ENCODE results near the gene LTBP3.

The LTBP3 gene

DNA sequence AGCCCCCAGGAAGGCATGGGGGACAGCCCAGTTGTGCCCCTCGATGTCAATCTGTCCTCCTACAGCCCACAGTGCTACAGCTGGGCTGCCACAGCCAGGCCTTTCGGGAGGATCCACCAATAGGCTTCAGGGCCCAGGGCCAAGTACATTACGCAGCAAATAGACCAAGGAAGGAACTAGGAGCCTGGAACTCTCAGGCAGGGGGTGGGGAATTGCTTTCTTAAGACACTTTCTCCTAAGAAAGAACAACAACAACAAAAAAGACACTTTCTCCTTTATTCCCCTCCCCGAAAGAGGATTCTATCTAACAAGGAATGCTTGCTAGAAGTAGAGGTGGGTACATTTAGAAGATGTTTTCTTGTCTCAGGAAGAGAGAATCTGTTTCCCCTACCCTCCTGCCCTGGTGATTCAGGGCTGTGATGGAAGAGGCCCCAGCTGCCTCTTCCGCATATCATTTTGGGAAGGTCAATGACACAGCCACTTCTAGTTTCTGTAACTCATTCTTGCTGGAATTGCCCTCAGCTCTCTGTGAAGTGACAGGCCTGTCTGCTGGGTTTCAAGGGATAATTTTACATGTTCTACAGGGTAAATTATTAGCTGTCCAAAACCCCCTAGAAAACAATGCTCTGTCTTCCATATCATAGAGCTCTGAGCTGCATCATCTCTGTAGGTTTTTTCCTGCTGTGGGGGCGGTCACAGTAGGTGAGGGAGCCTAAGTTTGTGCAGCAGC, 65.4 kb downstream of the LTBP3 start:
- DNase-seq = no peak

- DNase-seq = no peak
These were observed 65.8 kb downstream of the LTBP3 start for GRCh38 chr11:65492387-65492636.

DNA sequence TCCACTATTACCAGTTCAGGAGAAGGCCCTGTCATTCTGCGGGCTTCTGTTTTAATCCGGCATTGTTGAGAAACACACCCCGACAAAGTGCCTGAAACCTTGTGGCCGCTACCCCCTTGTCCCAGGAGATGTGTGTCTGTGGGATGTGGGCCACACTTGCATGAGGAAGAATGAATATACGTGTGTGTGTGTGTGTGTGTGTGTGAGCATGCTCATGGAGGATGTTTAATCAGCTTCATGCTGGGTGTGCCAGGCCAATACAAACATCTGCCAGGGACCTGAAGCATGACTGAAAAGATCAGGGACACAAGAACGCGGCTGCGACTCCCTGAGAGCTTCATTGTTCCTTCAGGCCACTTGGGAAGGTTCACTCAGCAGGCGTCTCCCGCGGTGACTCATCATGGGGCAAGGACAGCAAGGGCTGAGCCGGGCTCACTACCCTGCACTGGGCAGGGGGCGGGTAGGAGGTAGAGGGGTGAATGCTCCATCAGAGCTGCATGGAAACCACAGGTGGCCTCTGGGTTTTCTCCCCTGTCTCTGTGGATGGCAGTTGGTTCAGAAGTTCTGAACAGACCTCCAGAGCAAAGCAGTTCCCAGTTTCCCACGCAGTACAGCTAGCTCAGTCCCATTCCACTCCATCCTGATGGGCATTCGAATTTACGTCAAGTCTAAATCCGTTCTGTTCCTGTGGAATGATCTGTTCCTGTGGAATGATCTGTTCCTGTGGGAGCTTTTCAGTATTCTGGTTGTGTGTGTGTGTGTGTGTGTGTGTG, 66.4 kb downstream of the LTBP3 start:
- no peak for DNase-seq

- no peak for DNase-seq
These were observed 67.0 kb downstream of the LTBP3 start for GRCh38 chr11:65491163-65491465.

DNA sequence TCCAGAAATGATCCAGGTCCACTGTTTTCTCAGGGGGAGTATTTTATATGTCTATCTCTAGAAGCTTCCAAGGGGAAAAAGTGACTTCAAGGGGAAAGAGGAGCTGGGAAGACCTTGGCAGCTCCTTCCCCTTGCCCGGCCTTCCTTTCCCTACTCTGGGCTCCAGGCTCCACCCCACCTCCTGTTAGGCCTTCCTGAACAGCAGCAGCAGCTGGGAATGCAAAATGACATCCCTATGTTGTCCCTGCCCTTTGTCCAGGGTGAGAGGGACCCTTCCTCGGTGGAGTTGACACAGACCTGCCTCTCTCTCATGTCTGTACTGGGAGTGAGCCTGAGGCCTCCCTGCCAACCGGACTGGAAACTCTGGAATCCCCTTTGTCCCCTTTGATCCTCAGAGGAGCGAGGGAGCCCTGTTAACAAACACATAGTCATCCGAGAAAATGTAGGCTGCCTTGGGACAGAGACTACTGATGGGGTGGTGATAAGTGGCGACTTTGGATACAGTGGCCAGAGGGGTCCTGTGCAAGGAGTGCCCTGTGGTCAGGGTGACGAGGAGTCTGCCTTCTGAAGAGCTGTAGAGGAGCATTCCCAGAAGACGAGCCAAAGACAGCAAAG, 68.3 kb downstream of the LTBP3 start:
- DNase-seq = no peak

DNA sequence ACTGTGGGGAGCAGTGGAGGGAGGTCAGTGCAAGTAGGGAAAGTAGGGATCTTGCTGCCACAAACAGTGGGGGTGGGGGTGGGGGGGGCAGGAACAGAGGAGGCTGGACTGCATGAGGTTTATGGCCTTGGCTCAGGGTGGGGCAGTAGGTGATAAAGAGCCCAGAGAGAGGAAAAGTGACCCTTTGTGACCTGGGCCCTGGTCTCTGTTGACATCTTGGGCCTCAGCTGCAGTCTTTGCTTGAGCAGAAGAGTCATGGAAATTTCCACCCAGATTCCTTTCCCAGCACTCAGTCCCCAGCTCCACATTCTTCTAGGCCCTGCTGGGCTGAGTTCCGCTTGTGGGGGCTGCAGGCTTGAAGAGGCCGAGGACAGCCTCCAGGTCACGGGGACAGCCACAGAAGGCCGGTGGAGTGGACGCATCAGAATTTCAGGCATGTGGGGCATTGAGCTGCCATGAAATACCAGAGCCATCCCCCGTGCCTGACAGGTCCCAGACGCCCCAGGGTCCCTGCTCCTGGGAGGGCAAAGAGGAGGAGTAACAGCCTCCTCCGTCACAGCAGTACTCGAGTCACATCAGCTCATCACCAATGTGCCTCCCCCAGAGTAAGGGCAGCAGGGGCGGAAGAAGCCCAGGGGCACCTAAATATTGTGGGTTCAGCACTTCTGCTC, 69.0 kb downstream of the LTBP3 start:
- DNase-seq = no peak
